HepG2 (cell line): ENCODE measurements around the gene NAT10. TPM values are rescaled to one million over a fixed set of nuclear protein-coding genes. Genes with fewer than 3 reads are reported as not detected.

Source experiments
- ATAC-seq: fragments of 200-7000 bp; cut with Tn5 transposase; 3 replicates; pipeline ENCODE4 v1.9.1; 2020; ENCODE audit warnings: mild to moderate bottlenecking, moderate library complexity
- BruUV-seq: library from RNA; stranded (reverse); fragments of 400-500 nt; replicated peaks from 2 replicates; lab custom pipeline; 2021; lab: Mats Ljungman, UMichigan
- CTCF ChIA-PET: fragments of 300-600 bp; formaldehyde crosslinking; extraction: SDS; loops from one replicate; lab custom pipeline; 2021; ENCODE audit warnings: low total read pairs, inconsistent platforms, low intra/inter-chr PET ratio; lab: Yijun Ruan, JAX
- POLR2A ChIA-PET: fragments of 350-600 bp; sonication (Branson Sonifier 250); formaldehyde crosslinking; loops from one replicate; lab custom pipeline; 2020; ENCODE audit warnings: antibody characterized with exemption, inconsistent platforms; lab: Yijun Ruan, JAX
- DNase-seq: peaks from one replicate; pipeline ENCODE4 v3.0.0-alpha.2; 2015; ENCODE audit warnings: low spot score
- FAIRE-seq: peaks from 3 replicates; lab custom pipeline; 2011; peaks lifted over from hg19 to GRCh38; lab: Jason Lieb, UNC
- H2AFZ ChIP-seq: one replicate; pipeline ENCODE4 v1.6.1; 2011; ENCODE audit warnings: low read length, inconsistent platforms
- H3K27ac ChIP-seq: fragments of 300-600 bp; 3 replicates; pipeline ENCODE4 v1.8.0; 2011; ENCODE audit warnings: mixed run types, mild to moderate bottlenecking, mixed read lengths, low read length, inconsistent platforms; ENCODE audit not compliant: insufficient read depth; ENCODE audit errors: extremely low read length
- H3K27me3 ChIP-seq, 2 experiments: fragments of 200-600 bp in 1 of 2; 2 replicates in 1 of 2; 3 replicates in 1 of 2; pipeline versions ENCODE4 v1.6.0 to v1.8.0; 2011; ENCODE audit warnings: low read length in 2 of 2, mild to moderate bottlenecking in 2 of 2, moderate library complexity in 2 of 2, inconsistent platforms in 1 of 2; ENCODE audit not compliant: insufficient read depth in 2 of 2, control insufficient read depth in 1 of 2
- H3K36me3 ChIP-seq, 2 experiments: fragments of 200-600 bp in 1 of 2; replicated peaks in 1 of 2; 2 replicates in 1 of 2; 3 replicates in 1 of 2; pipeline versions ENCODE4 v1.5.1 to v1.8.0; 2011; ENCODE audit warnings: low read length in 2 of 2, inconsistent platforms in 1 of 2; ENCODE audit not compliant: insufficient read depth in 2 of 2, control insufficient read depth in 1 of 2
- H3K4me1 ChIP-seq: 2 replicates; pipeline ENCODE4 v1.5.1; 2012; ENCODE audit warnings: low read length, inconsistent platforms; ENCODE audit not compliant: insufficient read depth
- H3K4me2 ChIP-seq: 2 replicates; pipeline ENCODE4 v1.6.0; 2011; ENCODE audit warnings: low read depth, low read length, inconsistent platforms
- H3K4me3 ChIP-seq, 3 experiments: fragments of 200-600 bp in 1 of 3; sonication (generic), shearing (Covaris generic) in 1 of 3; replicated peaks in 1 of 3; 2 replicates each; pipeline ENCODE4 v1.5.1; 2011 to 2016; ENCODE audit warnings: low read length in 3 of 3, inconsistent platforms in 2 of 3, low read depth in 2 of 3, mild to moderate bottlenecking in 2 of 3, control low read depth in 1 of 3, mixed read lengths in 1 of 3; ENCODE audit not compliant: insufficient read depth in 1 of 3
- H3K79me2 ChIP-seq: one replicate; pipeline ENCODE4 v1.6.1; 2011; ENCODE audit warnings: low read length, inconsistent platforms; ENCODE audit not compliant: insufficient read depth
- H3K9ac ChIP-seq: 2 replicates; pipeline ENCODE4 v1.6.0; 2011; ENCODE audit warnings: mild to moderate bottlenecking, low read depth, low read length, inconsistent platforms; ENCODE audit not compliant: insufficient read depth
- H3K9me3 ChIP-seq: 2 replicates; pipeline ENCODE4 v1.5.1; 2012; ENCODE audit warnings: mild to moderate bottlenecking, low read length
- H4K20me1 ChIP-seq: 2 replicates; pipeline ENCODE4 v1.6.0; 2011; ENCODE audit warnings: inconsistent platforms, mild to moderate bottlenecking, low read length, moderate library complexity; ENCODE audit not compliant: insufficient read depth
- CBX5 ChIP-seq: sonication (generic); formaldehyde crosslinking; IDR thresholded peaks from 2 replicates; pipeline ENCODE4 v1.4.0; 2020; ENCODE audit warnings: missing genetic modification reagents, borderline replicate concordance
- GATAD2A ChIP-seq: IDR thresholded peaks from 2 replicates; pipeline ENCODE4 v1.6.1; 2016
- GTF3A ChIP-seq: sonication (generic); formaldehyde crosslinking; conservative IDR thresholded peaks from 2 replicates; pipeline ENCODE4 v1.4.0; 2020; ENCODE audit warnings: mild to moderate bottlenecking, missing genetic modification reagents
- ISX ChIP-seq: sonication (generic); formaldehyde crosslinking; conservative IDR thresholded peaks from 2 replicates; pipeline ENCODE4 v1.5.0; 2020; ENCODE audit warnings: missing genetic modification reagents
- NFKB2 ChIP-seq: sonication (generic); formaldehyde crosslinking; IDR thresholded peaks from 2 replicates; pipeline ENCODE4 v1.4.0; 2020; ENCODE audit warnings: missing genetic modification reagents, borderline replicate concordance
- PHF21A ChIP-seq: sonication (generic); formaldehyde crosslinking; IDR thresholded peaks from 2 replicates; pipeline ENCODE4 v1.5.0; 2020; ENCODE audit warnings: mild to moderate bottlenecking, missing genetic modification reagents
- ZNF782 ChIP-seq: sonication (generic); formaldehyde crosslinking; IDR thresholded peaks from 2 replicates; pipeline ENCODE4 v1.4.0; 2020; ENCODE audit warnings: missing genetic modification reagents, mild to moderate bottlenecking, borderline replicate concordance
- WGBS: methylation state at CpG from one replicate; pipeline ENCODE4 v1.1.6; 2017; ENCODE audit warnings: low lambda C conversion rate; 5-methylcytosine and 5-hydroxymethylcytosine counted together
- in situ Hi-C: cut with HindIII; loops from 2 replicates; pipeline ENCODE4 v1.10.0; 2017; ENCODE audit warnings: low pct_unique_long_range_greater_than_20kb; ENCODE audit not compliant: extremely low pct_ligation_motif_present
- intact Hi-C: fragments of 100-400 bp; cut with micrococcal nuclease; formaldehyde crosslinking; loops from one replicate; pipeline ENCODE4 v1.10.0; 2022; ENCODE audit not compliant: unreplicated experiment
- polyA plus RNA-seq, 8 experiments: library from polyadenylated mRNA; depleted of rRNA in 3 of 8; stranded (reverse) in 7 of 8; unstranded in 1 of 8; fragments of >200 nt; fragmentation: Illumina TruSeq in 4 of 8; extraction: Trizol in 4 of 8; gene quantifications; 2 replicates each; pipeline versions ENCODE4 v1.2.1 to v1.2.3, GENCODE V29; 2011 to 2016; ENCODE audit warnings: low read depth in 4 of 8, missing spikeins in 1 of 8, mixed read lengths in 1 of 8; ENCODE audit not compliant: insufficient read depth in 1 of 8
- total RNA-seq, 5 experiments: library from RNA; depleted of rRNA; stranded (reverse); fragments of >200 nt; fragmentation: Illumina TruSeq; extraction: Trizol; gene quantifications; 2 replicates each; pipeline ENCODE4 v1.2.3, GENCODE V29; 2016; ENCODE audit warnings: low read depth in 1 of 5
- TF ChIP-seq, protein P1 (sequence below): sonication (generic); formaldehyde crosslinking; IDR thresholded peaks from 2 replicates; pipeline ENCODE4 v1.4.0; 2020; ENCODE audit warnings: missing genetic modification reagents, mild to moderate bottlenecking, borderline replicate concordance
- TF ChIP-seq, protein P2 (sequence below): sonication (generic); formaldehyde crosslinking; IDR thresholded peaks from 2 replicates; pipeline ENCODE4 v1.5.1; 2020; ENCODE audit warnings: mild to moderate bottlenecking, missing genetic modification reagents, moderate library complexity
- TF ChIP-seq, protein P3 (sequence below): sonication (generic); formaldehyde crosslinking; IDR thresholded peaks from 2 replicates; pipeline ENCODE4 v1.4.0; 2020; ENCODE audit warnings: missing genetic modification reagents, borderline replicate concordance

Gene NAT10
- total and polyA plus RNA-seq, 2 of the 13 experiments (the other 11 are each of a cell fraction or from before 2014, with no cell fraction given): 33.9 to 51.9 TPM

DNA sequence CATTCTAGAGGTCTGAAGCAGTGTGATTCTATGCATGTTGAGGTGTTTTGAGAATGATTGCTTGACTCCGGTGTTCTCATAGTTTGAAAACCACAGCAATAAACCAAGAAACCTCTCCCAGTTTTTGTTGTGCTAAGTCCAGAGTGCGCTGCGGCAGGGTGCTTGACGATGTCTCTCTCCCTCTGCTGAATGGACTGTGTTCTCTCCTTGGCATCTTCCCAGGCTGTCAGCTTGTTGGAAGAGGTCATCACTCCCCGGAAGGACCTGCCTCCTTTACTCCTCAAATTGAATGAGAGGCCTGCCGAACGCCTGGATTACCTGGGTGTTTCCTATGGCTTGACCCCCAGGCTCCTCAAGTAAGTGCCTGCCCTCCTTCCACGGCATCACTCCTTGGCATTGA lies 31.0 kb downstream of the NAT10 start:
- CTCF ChIA-PET: no interaction called here
- Histone ChIP-seq H3K4me3 (no peak overlapping the region), H3K4me2 (no peak overlapping the region), H4K20me1 (no peaks in the 10 kb centered on the region), H2AFZ (no peak overlapping the region), H3K36me3 (peaks cover 53 to 84% of the 10 kb centered on the region in 2 experiments), H3K9ac (no peak overlapping the region), H3K27me3 (no peaks in the 10 kb centered on the region), H3K79me2 (no peaks in the 10 kb centered on the region), H3K4me1 (no peaks in the 10 kb centered on the region), H3K9me3 (no peaks in the 10 kb centered on the region), H3K27ac (no peak overlapping the region)
- DNase-seq (no peak), ATAC-seq (no peak), FAIRE-seq (no peak)
- TF ChIP-seq CBX5 (CRISPR knock-in tag): no peak
- no peak for TF ChIP-seq PHF21A (CRISPR knock-in tag)
- in situ Hi-C loops (no loop called here), intact Hi-C loops (no loop called here)
- BruUV-seq: no TSS peak
- POLR2A ChIA-PET: no interaction called here
- WGBS: 95% methylated on average over 6 of the region's 8 CpGs

DNA sequence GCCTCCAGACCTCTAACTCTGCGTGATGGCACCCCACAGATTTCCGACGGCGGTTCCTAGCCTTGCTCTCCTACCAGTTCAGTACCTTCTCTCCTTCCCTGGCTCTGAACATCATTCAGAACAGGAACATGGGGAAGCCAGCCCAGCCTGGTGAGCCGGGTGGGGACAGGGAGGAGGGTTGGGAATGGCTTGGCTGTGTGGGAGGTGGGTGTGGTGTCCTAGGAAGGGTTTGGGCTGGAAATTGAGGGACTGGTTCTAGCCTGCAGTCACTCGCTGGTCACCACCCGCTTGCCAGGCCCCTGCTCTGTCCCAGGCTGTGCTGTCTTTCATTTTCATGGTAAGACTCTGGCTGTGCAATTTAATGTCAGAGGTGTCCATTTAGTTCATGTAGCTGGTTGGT lies 33.9 kb downstream of the NAT10 start:
- no peaks in the 10 kb centered on the region for H3K27me3 ChIP-seq
- no peak for DNase-seq
- no peaks in the 10 kb centered on the region for H3K79me2 ChIP-seq
- H3K4me3 ChIP-seq: no peak overlapping the region
- no peak overlapping the region for H3K9ac ChIP-seq
- H3K9me3 ChIP-seq: no peaks in the 10 kb centered on the region
- no peaks in the 10 kb centered on the region for H4K20me1 ChIP-seq
- no peak overlapping the region for H3K4me2 ChIP-seq
- H3K4me1 ChIP-seq: no peaks in the 10 kb centered on the region
- peaks cover 48 to 86% of the 10 kb centered on the region in 2 experiments for H3K36me3 ChIP-seq
- 100% methylated on average over 5 of the region's 7 CpGs for WGBS
- ChIA-PET POLR2A (no interaction called here), CTCF (no interaction called here)
- no peak for FAIRE-seq
- BruUV-seq: no TSS peak
- H2AFZ ChIP-seq: no peak overlapping the region
- ATAC-seq: no peak
- in situ Hi-C loops: no loop called here
- intact Hi-C loops: no loop called here
- no peak overlapping the region for H3K27ac ChIP-seq
- TF ChIP-seq, protein P1, sequence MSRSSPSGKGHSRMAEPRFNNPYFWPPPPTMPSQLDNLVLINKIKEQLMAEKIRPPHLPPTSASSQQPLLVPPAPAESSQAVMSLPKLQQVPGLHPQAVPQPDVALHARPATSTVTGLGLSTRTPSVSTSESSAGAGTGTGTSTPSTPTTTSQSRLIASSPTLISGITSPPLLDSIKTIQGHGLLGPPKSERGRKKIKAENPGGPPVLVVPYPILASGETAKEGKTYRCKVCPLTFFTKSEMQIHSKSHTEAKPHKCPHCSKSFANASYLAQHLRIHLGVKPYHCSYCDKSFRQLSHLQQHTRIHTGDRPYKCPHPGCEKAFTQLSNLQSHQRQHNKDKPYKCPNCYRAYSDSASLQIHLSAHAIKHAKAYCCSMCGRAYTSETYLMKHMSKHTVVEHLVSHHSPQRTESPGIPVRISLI (CRISPR knock-in tag): no peak
- no peak for TF ChIP-seq NFKB2 (CRISPR knock-in tag)
- TF ChIP-seq GTF3A (CRISPR knock-in tag): no peak
- TF ChIP-seq GATAD2A: no peak
- TF ChIP-seq, protein P2, sequence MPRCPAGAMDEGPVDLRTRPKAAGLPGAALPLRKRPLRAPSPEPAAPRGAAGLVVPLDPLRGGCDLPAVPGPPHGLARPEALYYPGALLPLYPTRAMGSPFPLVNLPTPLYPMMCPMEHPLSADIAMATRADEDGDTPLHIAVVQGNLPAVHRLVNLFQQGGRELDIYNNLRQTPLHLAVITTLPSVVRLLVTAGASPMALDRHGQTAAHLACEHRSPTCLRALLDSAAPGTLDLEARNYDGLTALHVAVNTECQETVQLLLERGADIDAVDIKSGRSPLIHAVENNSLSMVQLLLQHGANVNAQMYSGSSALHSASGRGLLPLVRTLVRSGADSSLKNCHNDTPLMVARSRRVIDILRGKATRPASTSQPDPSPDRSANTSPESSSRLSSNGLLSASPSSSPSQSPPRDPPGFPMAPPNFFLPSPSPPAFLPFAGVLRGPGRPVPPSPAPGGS (CRISPR knock-in tag): no peak
- TF ChIP-seq, protein P3, sequence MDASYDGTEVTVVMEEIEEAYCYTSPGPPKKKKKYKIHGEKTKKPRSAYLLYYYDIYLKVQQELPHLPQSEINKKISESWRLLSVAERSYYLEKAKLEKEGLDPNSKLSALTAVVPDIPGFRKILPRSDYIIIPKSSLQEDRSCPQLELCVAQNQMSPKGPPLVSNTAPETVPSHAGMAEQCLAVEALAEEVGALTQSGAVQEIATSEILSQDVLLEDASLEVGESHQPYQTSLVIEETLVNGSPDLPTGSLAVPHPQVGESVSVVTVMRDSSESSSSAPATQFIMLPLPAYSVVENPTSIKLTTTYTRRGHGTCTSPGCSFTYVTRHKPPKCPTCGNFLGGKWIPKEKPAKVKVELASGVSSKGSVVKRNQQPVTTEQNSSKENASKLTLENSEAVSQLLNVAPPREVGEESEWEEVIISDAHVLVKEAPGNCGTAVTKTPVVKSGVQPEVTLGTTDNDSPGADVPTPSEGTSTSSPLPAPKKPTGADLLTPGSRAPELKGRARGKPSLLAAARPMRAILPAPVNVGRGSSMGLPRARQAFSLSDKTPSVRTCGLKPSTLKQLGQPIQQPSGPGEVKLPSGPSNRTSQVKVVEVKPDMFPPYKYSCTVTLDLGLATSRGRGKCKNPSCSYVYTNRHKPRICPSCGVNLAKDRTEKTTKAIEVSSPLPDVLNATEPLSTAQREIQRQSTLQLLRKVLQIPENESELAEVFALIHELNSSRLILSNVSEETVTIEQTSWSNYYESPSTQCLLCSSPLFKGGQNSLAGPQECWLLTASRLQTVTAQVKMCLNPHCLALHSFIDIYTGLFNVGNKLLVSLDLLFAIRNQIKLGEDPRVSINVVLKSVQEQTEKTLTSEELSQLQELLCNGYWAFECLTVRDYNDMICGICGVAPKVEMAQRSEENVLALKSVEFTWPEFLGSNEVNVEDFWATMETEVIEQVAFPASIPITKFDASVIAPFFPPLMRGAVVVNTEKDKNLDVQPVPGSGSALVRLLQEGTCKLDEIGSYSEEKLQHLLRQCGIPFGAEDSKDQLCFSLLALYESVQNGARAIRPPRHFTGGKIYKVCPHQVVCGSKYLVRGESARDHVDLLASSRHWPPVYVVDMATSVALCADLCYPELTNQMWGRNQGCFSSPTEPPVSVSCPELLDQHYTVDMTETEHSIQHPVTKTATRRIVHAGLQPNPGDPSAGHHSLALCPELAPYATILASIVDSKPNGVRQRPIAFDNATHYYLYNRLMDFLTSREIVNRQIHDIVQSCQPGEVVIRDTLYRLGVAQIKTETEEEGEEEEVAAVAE (CRISPR knock-in tag): no peak
- TF ChIP-seq ZNF782 (CRISPR knock-in tag): no peak
- TF ChIP-seq ISX (CRISPR knock-in tag): no peak
